DND-41 (cell line): Measurements from ENCODE around the gene MYO1D.

ENCODE experiments used
- ATAC-seq: fragments of 200-7000 bp; cut with Tn5 transposase; 3 replicates; pipeline ENCODE4 v1.9.1; 2021; ENCODE audit warnings: low read depth; ENCODE audit not compliant: insufficient read depth
- DNase-seq: peaks from one replicate; pipeline ENCODE4 v3.0.0-alpha.2; 2020
- H2AFZ ChIP-seq: 2 replicates; pipeline ENCODE4 v1.6.0; 2012; ENCODE audit warnings: low read depth, low read length
- H3K27ac ChIP-seq: 2 replicates; pipeline ENCODE4 v1.5.1; 2012; ENCODE audit warnings: low read length, inconsistent platforms
- H3K27me3 ChIP-seq: fragments of 200-600 bp; sonication (generic); 2 replicates; pipeline ENCODE4 v1.6.0; 2012; ENCODE audit warnings: low read length, mild to moderate bottlenecking, inconsistent platforms; ENCODE audit not compliant: insufficient read depth, poor library complexity
- H3K36me3 ChIP-seq: 2 replicates; pipeline ENCODE4 v1.5.1; 2012; ENCODE audit warnings: low read length, inconsistent platforms; ENCODE audit not compliant: insufficient read depth
- H3K4me1 ChIP-seq: 2 replicates; pipeline ENCODE4 v1.5.1; 2012; ENCODE audit warnings: mild to moderate bottlenecking, low read length; ENCODE audit not compliant: insufficient read depth
- H3K4me2 ChIP-seq: 2 replicates; pipeline ENCODE4 v1.6.0; 2012; ENCODE audit warnings: mild to moderate bottlenecking, moderate library complexity, low read length, inconsistent platforms; ENCODE audit not compliant: insufficient read depth
- H3K4me3 ChIP-seq, 2 experiments: fragments of 200-600 bp in 1 of 2; shearing (Covaris generic) in 1 of 2; 2 replicates each; pipeline ENCODE4 v1.5.1; 2012 to 2016; ENCODE audit warnings: inconsistent platforms in 2 of 2, low read length in 2 of 2, mild to moderate bottlenecking in 2 of 2, low read depth in 1 of 2, moderate library complexity in 1 of 2
- H3K79me2 ChIP-seq: 2 replicates; pipeline ENCODE4 v1.6.0; 2012; ENCODE audit warnings: low read length, inconsistent platforms; ENCODE audit not compliant: insufficient read depth
- H3K9ac ChIP-seq: 2 replicates; pipeline ENCODE4 v1.6.0; 2012; ENCODE audit warnings: low read depth, mild to moderate bottlenecking, inconsistent platforms, low read length, moderate library complexity
- H3K9me3 ChIP-seq: 2 replicates; pipeline ENCODE4 v1.5.1; 2012; ENCODE audit warnings: low read length, moderate library complexity, mild to moderate bottlenecking, inconsistent platforms; ENCODE audit not compliant: insufficient read depth, severe bottlenecking
- H4K20me1 ChIP-seq: 2 replicates; pipeline ENCODE4 v1.6.0; 2012; ENCODE audit warnings: low read length; ENCODE audit not compliant: insufficient read depth
- EZH2 ChIP-seq: IDR thresholded peaks from 3 replicates; pipeline ENCODE4 v1.6.1; 2012; ENCODE audit warnings: borderline replicate concordance, low read depth, mild to moderate bottlenecking, moderate library complexity, low read length, inconsistent platforms; ENCODE audit not compliant: severe bottlenecking
- TF ChIP-seq, protein P1 (sequence below): IDR thresholded peaks from 2 replicates; pipeline ENCODE4 v1.5.1; 2012; ENCODE audit warnings: borderline replicate concordance, low read length, moderate library complexity, mild to moderate bottlenecking; ENCODE audit not compliant: poor library complexity, severe bottlenecking; ENCODE audit errors: extremely low read depth

Gene MYO1D

DNA sequence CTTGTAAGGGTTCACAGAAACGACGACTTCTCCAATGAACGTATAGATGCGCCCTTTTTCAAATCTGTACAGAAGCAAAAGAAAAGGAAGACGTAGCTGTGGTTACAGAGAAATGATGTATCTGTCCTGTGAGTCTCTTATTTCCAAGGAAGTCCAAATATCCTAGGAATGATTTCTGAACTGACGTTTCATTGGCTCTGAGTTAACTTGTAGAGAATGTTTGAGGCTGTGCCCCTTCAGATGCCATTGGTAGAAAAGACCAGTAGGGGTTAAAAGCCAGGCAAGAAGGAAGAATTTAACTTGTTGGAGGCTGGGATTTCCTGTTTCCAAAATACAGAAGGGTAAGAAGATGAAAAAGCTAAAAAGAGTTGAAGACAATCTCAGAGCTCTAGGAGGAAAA is 96.2 kb downstream of the MYO1D start:
- Histone ChIP-seq H3K27me3 (peaks cover 9% of the 10 kb centered on the region), H3K27ac (no peak overlapping the region), H3K4me3 (no peak overlapping the region), H3K9ac (no peak overlapping the region), H3K79me2 (no peaks in the 10 kb centered on the region), H3K36me3 (no peaks in the 10 kb centered on the region), H3K4me1 (no peaks in the 10 kb centered on the region), H3K9me3 (no peaks in the 10 kb centered on the region), H3K4me2 (no peak overlapping the region), H4K20me1 (no peaks in the 10 kb centered on the region), H2AFZ (no peak overlapping the region)
- TF ChIP-seq EZH2 = no peak
- TF ChIP-seq, protein P1, sequence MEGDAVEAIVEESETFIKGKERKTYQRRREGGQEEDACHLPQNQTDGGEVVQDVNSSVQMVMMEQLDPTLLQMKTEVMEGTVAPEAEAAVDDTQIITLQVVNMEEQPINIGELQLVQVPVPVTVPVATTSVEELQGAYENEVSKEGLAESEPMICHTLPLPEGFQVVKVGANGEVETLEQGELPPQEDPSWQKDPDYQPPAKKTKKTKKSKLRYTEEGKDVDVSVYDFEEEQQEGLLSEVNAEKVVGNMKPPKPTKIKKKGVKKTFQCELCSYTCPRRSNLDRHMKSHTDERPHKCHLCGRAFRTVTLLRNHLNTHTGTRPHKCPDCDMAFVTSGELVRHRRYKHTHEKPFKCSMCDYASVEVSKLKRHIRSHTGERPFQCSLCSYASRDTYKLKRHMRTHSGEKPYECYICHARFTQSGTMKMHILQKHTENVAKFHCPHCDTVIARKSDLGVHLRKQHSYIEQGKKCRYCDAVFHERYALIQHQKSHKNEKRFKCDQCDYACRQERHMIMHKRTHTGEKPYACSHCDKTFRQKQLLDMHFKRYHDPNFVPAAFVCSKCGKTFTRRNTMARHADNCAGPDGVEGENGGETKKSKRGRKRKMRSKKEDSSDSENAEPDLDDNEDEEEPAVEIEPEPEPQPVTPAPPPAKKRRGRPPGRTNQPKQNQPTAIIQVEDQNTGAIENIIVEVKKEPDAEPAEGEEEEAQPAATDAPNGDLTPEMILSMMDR = no peak
- ATAC-seq (no peak), DNase-seq (no peak)

DNA sequence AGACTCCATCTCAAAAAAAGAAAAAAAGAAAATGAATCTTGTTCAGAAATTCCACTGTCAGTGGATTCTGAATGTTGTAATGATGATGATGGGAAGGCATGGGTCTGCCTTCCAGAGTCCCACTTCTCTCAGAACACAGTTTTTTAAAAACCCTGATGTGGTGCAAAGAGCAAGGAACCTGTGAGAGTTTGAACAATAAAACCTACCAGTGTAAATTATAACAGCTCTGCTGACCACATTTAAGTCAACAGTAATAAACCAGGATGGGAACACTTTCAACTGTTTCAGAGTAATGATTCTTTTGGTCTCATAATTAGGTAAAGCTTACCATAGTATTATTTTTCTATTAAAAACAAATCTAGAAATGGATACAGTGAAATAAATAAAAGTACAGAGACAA is 99.0 kb downstream of the MYO1D start:
- no peaks in the 10 kb centered on the region for H3K9me3 ChIP-seq
- H3K4me2 ChIP-seq = no peak overlapping the region
- H4K20me1 ChIP-seq = no peaks in the 10 kb centered on the region
- no peak overlapping the region for H3K9ac ChIP-seq
- H3K27ac ChIP-seq = no peak overlapping the region
- H3K27me3 ChIP-seq = peaks cover 6% of the 10 kb centered on the region
- H3K36me3 ChIP-seq = no peaks in the 10 kb centered on the region
- DNase-seq (no peak), ATAC-seq (no peak)
- TF ChIP-seq, protein P1 = no peak
- no peak for TF ChIP-seq EZH2
- no peak overlapping the region for H3K4me3 ChIP-seq
- H2AFZ ChIP-seq = no peak overlapping the region
- H3K4me1 ChIP-seq = no peaks in the 10 kb centered on the region
- no peaks in the 10 kb centered on the region for H3K79me2 ChIP-seq

DNA sequence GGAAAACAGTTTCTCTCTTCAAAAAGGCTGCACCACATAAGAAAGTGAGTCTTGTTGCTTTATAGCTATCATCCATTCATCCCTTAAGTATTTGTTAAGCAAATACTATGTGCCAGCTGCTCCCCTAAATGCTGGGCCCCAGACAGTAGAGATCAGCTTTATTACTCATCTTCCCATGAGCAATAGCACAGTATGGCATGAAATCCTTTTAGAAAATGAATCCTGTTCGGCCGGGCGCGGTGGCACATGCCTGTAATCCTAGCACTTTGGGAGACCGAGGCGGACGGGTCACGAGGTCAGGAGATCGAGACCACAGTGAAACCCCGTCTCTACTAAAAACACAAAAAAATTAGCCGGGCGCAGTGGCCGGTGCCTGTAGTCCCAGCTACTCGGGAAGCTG is 99.5 kb downstream of the MYO1D start:
- DNase-seq = no peak
- H2AFZ ChIP-seq = no peak overlapping the region
- no peak overlapping the region for H3K27ac ChIP-seq
- no peak overlapping the region for H3K9ac ChIP-seq
- H4K20me1 ChIP-seq = no peaks in the 10 kb centered on the region
- no peak for ATAC-seq
- no peaks in the 10 kb centered on the region for H3K9me3 ChIP-seq
- no peak overlapping the region for H3K4me3 ChIP-seq
- no peaks in the 10 kb centered on the region for H3K36me3 ChIP-seq
- TF ChIP-seq, protein P1 = no peak
- no peak for TF ChIP-seq EZH2
- H3K27me3 ChIP-seq = peaks cover 6% of the 10 kb centered on the region
- no peak overlapping the region for H3K4me2 ChIP-seq
- H3K79me2 ChIP-seq = no peaks in the 10 kb centered on the region
- no peaks in the 10 kb centered on the region for H3K4me1 ChIP-seq

DNA sequence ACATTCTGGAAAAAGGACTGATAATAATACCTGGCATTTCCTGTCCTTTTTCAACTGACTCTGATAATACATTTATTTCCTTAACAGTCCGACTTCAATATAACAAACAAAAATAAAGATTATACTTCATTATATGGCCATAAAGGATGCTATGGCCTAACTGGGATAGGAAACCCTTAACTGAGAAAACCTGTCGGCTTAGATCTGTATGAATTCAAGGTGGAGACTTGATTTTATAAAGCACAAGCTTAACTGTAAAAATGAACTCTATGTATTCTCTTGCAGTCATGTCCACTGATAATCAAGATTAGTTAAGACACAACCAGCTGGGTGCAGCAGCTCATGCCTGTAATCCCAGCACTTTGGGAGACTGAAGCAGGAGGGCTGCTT is 102.2 kb downstream of the MYO1D start:
- no peaks in the 10 kb centered on the region for H4K20me1 ChIP-seq
- no peaks in the 10 kb centered on the region for H3K79me2 ChIP-seq
- no peak overlapping the region for H2AFZ ChIP-seq
- H3K9me3 ChIP-seq = no peaks in the 10 kb centered on the region
- no peaks in the 10 kb centered on the region for H3K4me1 ChIP-seq
- ATAC-seq (no peak), DNase-seq (no peak)
- TF ChIP-seq, protein P1 = no peak
- no peak for TF ChIP-seq EZH2
- no peak overlapping the region for H3K4me2 ChIP-seq
- no peak overlapping the region for H3K4me3 ChIP-seq
- H3K27me3 ChIP-seq = peaks cover 6% of the 10 kb centered on the region
- H3K27ac ChIP-seq = no peak overlapping the region
- H3K36me3 ChIP-seq = no peaks in the 10 kb centered on the region
- H3K9ac ChIP-seq = no peak overlapping the region
